ENCODE measurements around the gene TNNI2. TPM values are rescaled to one million over a fixed set of nuclear protein-coding genes. Genes with fewer than 3 reads are reported as not detected.

The TNNI2 gene
- total RNA-seq, 2 experiments from 2014 or later = 0.50 TPM; not detected in 1

DNA sequence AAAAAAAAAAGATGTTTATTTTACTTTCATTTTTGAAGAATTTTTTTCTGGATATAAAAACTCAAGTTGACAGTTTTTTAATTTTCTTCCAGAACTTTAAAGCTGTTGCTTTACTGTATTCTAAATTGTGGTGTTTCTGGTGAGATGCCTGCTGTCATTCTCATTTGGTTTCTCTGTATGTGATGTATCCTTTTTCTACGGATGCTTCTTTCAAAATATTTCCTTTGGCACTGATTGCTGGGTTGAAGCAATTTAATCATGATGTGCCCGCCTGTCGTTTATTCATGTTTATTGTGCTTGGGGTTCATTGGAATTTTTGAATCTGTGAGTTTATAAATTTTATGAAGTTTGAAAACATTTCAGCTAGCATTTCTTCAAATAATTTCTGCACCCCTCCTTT is 45.7 kb upstream of the TNNI2 start:
- no peak overlapping the region for H3K4me3 Mint-ChIP-seq
- H3K36me3 Mint-ChIP-seq (ENCODE audit: low read depth) = no peaks in the 10 kb centered on the region
- ATAC-seq (ENCODE audit: poor library complexity) (no peak), DNase-seq (no peak)
- H3K27ac Mint-ChIP-seq = no peak overlapping the region
- peaks cover 8% of the 10 kb centered on the region for H3K27me3 Mint-ChIP-seq
- H3K36me3 ChIP-seq (ENCODE audit: insufficient read depth, low read length) = no peaks in the 10 kb centered on the region
- H3K27ac ChIP-seq (ENCODE audit: low read depth in 1 of 2, low read length in 2 of 2) = no peak overlapping the region
- no peaks in the 10 kb centered on the region for H3K27me3 ChIP-seq (ENCODE audit: control insufficient read depth in 1 of 2, insufficient read depth in 2 of 2, low read length in 2 of 2)
- peaks cover 0 to 8% of the 10 kb centered on the region in 2 experiments for H3K9me3 ChIP-seq (ENCODE audit: control insufficient read depth in 1 of 2, insufficient read depth in 1 of 2, low read length in 2 of 2)
- ChIA-PET CTCF (no interaction called here), POLR2A (interaction anchor here (0.6 kb wide), 1 partner anchor 38 kb away, joined by 3 read pairs; no protein-coding TSS in a partner anchor)
- H3K4me1 ChIP-seq (ENCODE audit: insufficient read depth, low read length) = no peaks in the 10 kb centered on the region
- TF ChIP-seq, protein P1, sequence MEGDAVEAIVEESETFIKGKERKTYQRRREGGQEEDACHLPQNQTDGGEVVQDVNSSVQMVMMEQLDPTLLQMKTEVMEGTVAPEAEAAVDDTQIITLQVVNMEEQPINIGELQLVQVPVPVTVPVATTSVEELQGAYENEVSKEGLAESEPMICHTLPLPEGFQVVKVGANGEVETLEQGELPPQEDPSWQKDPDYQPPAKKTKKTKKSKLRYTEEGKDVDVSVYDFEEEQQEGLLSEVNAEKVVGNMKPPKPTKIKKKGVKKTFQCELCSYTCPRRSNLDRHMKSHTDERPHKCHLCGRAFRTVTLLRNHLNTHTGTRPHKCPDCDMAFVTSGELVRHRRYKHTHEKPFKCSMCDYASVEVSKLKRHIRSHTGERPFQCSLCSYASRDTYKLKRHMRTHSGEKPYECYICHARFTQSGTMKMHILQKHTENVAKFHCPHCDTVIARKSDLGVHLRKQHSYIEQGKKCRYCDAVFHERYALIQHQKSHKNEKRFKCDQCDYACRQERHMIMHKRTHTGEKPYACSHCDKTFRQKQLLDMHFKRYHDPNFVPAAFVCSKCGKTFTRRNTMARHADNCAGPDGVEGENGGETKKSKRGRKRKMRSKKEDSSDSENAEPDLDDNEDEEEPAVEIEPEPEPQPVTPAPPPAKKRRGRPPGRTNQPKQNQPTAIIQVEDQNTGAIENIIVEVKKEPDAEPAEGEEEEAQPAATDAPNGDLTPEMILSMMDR (IDR thresholded peaks at IDR 0.05) = no peak
- intact Hi-C loops (cut with DNase I, micrococcal nuclease) = no loop called here
- no peak overlapping the region for H3K4me3 ChIP-seq (ENCODE audit: low read length)
- H3K4me1 Mint-ChIP-seq (ENCODE audit: low read depth) = peaks cover 4% of the 10 kb centered on the region
- no peaks in the 10 kb centered on the region for H3K9me3 Mint-ChIP-seq

- DNase-seq (no peak), ATAC-seq (ENCODE audit: poor library complexity) (no peak)
- Histone ChIP-seq H3K9me3 (ENCODE audit: control insufficient read depth in 1 of 2, insufficient read depth in 1 of 2, low read length in 2 of 2) (peaks cover 0 to 8% of the 10 kb centered on the region in 2 experiments), H3K27ac (ENCODE audit: low read depth in 1 of 2, low read length in 2 of 2) (no peak overlapping the region), H3K27me3 (ENCODE audit: control insufficient read depth in 1 of 2, insufficient read depth in 2 of 2, low read length in 2 of 2) (no peaks in the 10 kb centered on the region), H3K4me3 (ENCODE audit: low read length) (no peak overlapping the region), H3K4me1 (ENCODE audit: insufficient read depth, low read length) (no peaks in the 10 kb centered on the region), H3K36me3 (ENCODE audit: insufficient read depth, low read length) (no peaks in the 10 kb centered on the region)
- peaks cover 26% of the 10 kb centered on the region for H3K27me3 Mint-ChIP-seq
- no peaks in the 10 kb centered on the region for H3K36me3 Mint-ChIP-seq (ENCODE audit: low read depth)
- no peak overlapping the region for H3K4me3 Mint-ChIP-seq
- ChIA-PET CTCF (no interaction called here), POLR2A (no interaction called here)
- peaks cover 4% of the 10 kb centered on the region for H3K4me1 Mint-ChIP-seq (ENCODE audit: low read depth)
- no peaks in the 10 kb centered on the region for H3K9me3 Mint-ChIP-seq
- TF ChIP-seq, protein P1 (IDR thresholded peaks at IDR 0.05) = no peak
- intact Hi-C loops (cut with DNase I, micrococcal nuclease) = no loop called here
- no peak overlapping the region for H3K27ac Mint-ChIP-seq
Measured at GRCh38 chr11:1796413-1797011, 42.3 kb upstream of the TNNI2 start.

- Histone ChIP-seq H3K27ac (ENCODE audit: low read depth in 1 of 2, low read length in 2 of 2) (no peak overlapping the region), H3K36me3 (ENCODE audit: insufficient read depth, low read length) (no peaks in the 10 kb centered on the region), H3K27me3 (ENCODE audit: control insufficient read depth in 1 of 2, insufficient read depth in 2 of 2, low read length in 2 of 2) (no peaks in the 10 kb centered on the region), H3K9me3 (ENCODE audit: control insufficient read depth in 1 of 2, insufficient read depth in 1 of 2, low read length in 2 of 2) (peaks cover 0 to 8% of the 10 kb centered on the region in 2 experiments), H3K4me1 (ENCODE audit: insufficient read depth, low read length) (no peaks in the 10 kb centered on the region), H3K4me3 (ENCODE audit: low read length) (no peak overlapping the region)
- POLR2A ChIA-PET = no interaction called here
- intact Hi-C loops (cut with DNase I, micrococcal nuclease) = no loop called here
- TF ChIP-seq, protein P1 (IDR thresholded peaks at IDR 0.05) = no peak
- H3K27me3 Mint-ChIP-seq = peaks cover 27% of the 10 kb centered on the region
- CTCF ChIA-PET = no interaction called here
- peaks cover 2% of the 10 kb centered on the region for H3K4me1 Mint-ChIP-seq (ENCODE audit: low read depth)
- H3K4me3 Mint-ChIP-seq = no peak overlapping the region
- DNase-seq (no peak), ATAC-seq (ENCODE audit: poor library complexity) (no peak)
- H3K27ac Mint-ChIP-seq = no peak overlapping the region
- H3K9me3 Mint-ChIP-seq = no peaks in the 10 kb centered on the region
- H3K36me3 Mint-ChIP-seq (ENCODE audit: low read depth) = no peaks in the 10 kb centered on the region
Measured at GRCh38 chr11:1797391-1798125, 41.2 kb upstream of the TNNI2 start.
